Cardiac muscle cell (in vitro differentiated cells and primary cell): ENCODE data around the gene LYRM4. TPM values are rescaled to one million over a fixed set of nuclear protein-coding genes. Genes with fewer than 3 reads are reported as not detected.

Source experiments
- DNase-seq, 2 donors: peaks; one replicate each; pipeline versions ENCODE4 v3.0.0 to v3.0.0-alpha.2; 2010 to 2017; ENCODE audit warnings: low read depth in 1 of 2, low spot score in 1 of 2
- H3K27ac ChIP-seq: fragments of 200-600 bp; sonication (generic); 2 replicates; pipeline ENCODE4 v1.5.1; 2016
- H3K27me3 ChIP-seq: fragments of 200-600 bp; sonication (generic); 2 replicates; pipeline ENCODE4 v1.6.0; 2016; ENCODE audit warnings: control low read depth
- H3K36me3 ChIP-seq: fragments of 200-600 bp; sonication (generic); 2 replicates; pipeline ENCODE4 v1.5.1; 2016; ENCODE audit warnings: control low read depth
- H3K4me1 ChIP-seq: fragments of 200-600 bp; sonication (generic); 2 replicates; pipeline ENCODE4 v1.8.1; 2017; ENCODE audit warnings: low read depth, mild to moderate bottlenecking, mixed run types
- H3K4me3 ChIP-seq: fragments of 200-600 bp; sonication (generic); 2 replicates; pipeline ENCODE4 v1.5.1; 2016; ENCODE audit warnings: mild to moderate bottlenecking
- H3K9me3 ChIP-seq: fragments of 200-600 bp; sonication (generic); 2 replicates; pipeline ENCODE4 v1.5.1; 2017; ENCODE audit warnings: low read depth, mild to moderate bottlenecking, control low read depth
- polyA plus RNA-seq: library from polyadenylated mRNA; unstranded; fragments of >200 nt; fragmentation: Nextera tagmentation; extraction: Ambion mirVana; gene quantifications from 2 replicates; pipeline ENCODE4 v1.2.1, GENCODE V29; 2016
- total RNA-seq: library from RNA; depleted of rRNA; stranded (reverse); fragments of >200 nt; gene quantifications from 2 replicates; pipeline ENCODE4 v1.2.3, GENCODE V29; 2016
- TF ChIP-seq, protein P1 (sequence below): IDR thresholded peaks from 2 replicates; pipeline ENCODE4 v1.5.1; 2012; ENCODE audit warnings: low read depth, mild to moderate bottlenecking, low read length

LYRM4 gene
- total and polyA plus RNA-seq, 2 experiments from 2014 or later, result 24.2 to 38.3 TPM

DNA sequence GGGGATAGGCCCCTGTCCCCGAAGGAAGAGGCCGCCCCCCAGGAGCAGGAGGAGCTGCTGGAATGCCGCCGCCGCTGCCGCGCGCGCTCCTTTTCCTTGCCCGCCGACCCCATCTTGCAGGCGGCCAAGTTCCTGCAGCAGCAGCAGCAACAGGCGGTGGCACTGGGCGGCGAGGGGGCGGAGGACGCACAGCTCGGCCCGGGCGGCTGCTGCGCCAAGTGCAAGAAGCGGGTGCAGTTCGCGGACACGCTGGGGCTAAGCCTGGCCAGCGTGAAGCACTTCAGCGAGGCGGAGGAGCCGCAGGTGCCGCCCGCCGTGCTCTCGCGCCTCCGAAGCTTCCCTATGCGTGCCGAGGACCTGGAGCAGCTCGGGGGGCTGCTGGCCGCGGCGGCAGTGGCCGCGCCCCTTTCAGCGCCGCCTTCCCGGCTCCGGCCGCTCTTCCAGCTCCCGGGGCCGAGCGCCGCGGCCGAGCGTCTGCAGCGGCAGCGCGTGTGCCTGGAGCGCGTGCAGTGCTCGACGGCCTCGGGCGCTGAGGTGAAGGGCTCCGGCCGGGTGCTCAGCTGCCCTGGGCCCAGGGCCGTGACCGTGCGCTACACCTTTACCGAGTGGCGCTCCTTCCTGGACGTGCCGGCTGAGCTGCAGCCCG lies 175.0 kb downstream of the LYRM4 start:
- DNase-seq, result peak; percentile 56 to 70
- H3K27me3 ChIP-seq, result peaks cover 51% of the 10 kb centered on the region
- H3K36me3 ChIP-seq, result no peaks in the 10 kb centered on the region
- H3K4me1 ChIP-seq, result peaks cover 6% of the 10 kb centered on the region
- no peak overlapping the region for H3K27ac ChIP-seq
- peak overlapping the region; percentile 41 for H3K4me3 ChIP-seq
- TF ChIP-seq, protein P1, sequence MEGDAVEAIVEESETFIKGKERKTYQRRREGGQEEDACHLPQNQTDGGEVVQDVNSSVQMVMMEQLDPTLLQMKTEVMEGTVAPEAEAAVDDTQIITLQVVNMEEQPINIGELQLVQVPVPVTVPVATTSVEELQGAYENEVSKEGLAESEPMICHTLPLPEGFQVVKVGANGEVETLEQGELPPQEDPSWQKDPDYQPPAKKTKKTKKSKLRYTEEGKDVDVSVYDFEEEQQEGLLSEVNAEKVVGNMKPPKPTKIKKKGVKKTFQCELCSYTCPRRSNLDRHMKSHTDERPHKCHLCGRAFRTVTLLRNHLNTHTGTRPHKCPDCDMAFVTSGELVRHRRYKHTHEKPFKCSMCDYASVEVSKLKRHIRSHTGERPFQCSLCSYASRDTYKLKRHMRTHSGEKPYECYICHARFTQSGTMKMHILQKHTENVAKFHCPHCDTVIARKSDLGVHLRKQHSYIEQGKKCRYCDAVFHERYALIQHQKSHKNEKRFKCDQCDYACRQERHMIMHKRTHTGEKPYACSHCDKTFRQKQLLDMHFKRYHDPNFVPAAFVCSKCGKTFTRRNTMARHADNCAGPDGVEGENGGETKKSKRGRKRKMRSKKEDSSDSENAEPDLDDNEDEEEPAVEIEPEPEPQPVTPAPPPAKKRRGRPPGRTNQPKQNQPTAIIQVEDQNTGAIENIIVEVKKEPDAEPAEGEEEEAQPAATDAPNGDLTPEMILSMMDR, result no peak
- H3K9me3 ChIP-seq, result no peaks in the 10 kb centered on the region

DNA sequence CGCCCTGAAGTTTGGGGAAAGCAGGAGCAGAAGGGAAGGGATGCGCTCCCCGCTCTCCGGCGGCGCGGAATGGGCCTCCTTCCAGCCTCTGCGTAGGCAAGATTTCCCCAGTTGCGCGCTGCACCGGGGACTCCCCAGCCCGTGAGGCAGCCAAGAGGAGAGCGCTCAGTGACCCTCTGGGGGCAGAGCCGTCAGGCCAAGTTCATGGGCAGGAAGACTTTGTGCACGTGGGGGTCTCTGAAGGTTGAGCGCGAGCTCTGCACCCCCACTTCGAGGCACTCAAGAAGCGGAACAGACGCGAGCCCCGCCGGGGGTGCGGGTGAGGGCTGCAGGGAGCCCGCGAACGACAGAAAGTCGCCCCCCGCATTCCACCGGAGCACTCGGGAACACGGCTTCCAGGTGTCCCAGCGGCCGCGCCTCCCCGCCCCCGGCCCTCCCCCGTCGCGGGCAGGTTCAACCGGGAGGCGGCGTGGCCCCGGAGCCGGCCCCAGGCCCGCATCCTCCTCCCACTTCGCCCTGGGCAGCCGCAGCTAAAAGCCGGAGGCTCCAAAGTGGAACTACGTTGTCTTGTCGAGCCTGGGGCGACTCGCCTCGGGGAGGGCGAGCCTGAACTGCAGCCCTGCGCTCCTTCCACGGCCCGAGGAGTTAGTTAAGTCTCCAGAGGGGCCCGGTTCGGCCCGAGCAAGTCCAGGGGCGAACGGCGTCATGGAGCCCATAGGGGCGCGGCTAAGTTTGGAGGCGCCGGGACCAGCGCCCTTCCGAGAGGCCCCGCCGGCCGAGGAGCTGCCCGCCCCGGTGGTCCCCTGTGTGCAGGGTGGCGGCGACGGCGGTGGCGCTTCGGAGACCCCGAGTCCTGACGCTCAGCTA lies 175.7 kb downstream of the LYRM4 start, which contains the start of gene PPP1R3G:
TSS of gene PPP1R3G (plus strand) at position 561 of the 867 bp plus-strand sequence. CDS start at position 706, 145 bp downstream.
- H3K4me1 ChIP-seq, result no peaks in the 10 kb centered on the region
- TF ChIP-seq, protein P1, result no peak
- DNase-seq, result peak; percentile 52 to 75
- no peaks in the 10 kb centered on the region for H3K36me3 ChIP-seq
- H3K9me3 ChIP-seq, result no peaks in the 10 kb centered on the region
- H3K27ac ChIP-seq, result no peak within 1 kb of the TSS
- H3K27me3 ChIP-seq, result peaks cover 51% of the 10 kb centered on the region
- H3K4me3 ChIP-seq, result peak within 1 kb of the TSS; percentile 41

- peak in 1 of 2 donors; percentile 35 for DNase-seq
- Histone ChIP-seq H3K4me3 (peak overlapping the region; percentile 41), H3K36me3 (no peaks in the 10 kb centered on the region), H3K27me3 (peaks cover 51% of the 10 kb centered on the region), H3K27ac (no peak overlapping the region), H3K9me3 (no peaks in the 10 kb centered on the region), H3K4me1 (no peaks in the 10 kb centered on the region)
- TF ChIP-seq, protein P1, result no peak
These were observed 176.4 kb downstream of the LYRM4 start for GRCh38 chr6:5084360-5084780.

DNA sequence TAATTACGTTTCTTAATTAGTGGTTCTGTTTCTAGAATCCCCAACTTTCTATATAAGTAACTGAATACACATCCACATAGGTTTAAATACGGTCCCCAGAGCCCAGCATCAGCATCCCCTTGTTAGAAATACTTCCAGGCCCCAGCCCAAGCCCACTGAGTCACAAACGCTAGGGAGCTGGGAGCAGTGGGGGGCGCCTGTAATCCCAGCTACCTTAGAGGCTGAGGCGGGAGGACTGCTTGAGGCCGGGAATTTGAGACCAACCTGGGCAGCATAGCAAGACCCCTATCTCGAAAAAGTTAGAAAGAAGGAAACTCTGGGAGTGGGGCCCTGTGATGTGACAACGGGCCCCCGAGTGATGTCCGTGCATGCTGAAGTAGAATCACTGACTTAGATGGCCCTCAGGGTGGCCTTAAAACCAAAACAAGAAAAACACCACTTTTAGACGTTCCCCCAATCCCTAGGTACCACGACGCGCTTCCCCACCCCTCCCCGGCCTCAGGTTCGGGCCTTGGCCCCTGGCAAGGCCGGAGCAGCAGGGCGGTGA lies 176.9 kb downstream of the LYRM4 start:
- DNase-seq, result no peak
- Histone ChIP-seq H3K27me3 (peaks cover 51% of the 10 kb centered on the region), H3K36me3 (no peaks in the 10 kb centered on the region), H3K9me3 (no peaks in the 10 kb centered on the region), H3K4me3 (peak overlapping the region; percentile 41), H3K4me1 (no peaks in the 10 kb centered on the region), H3K27ac (no peak overlapping the region)
- TF ChIP-seq, protein P1, result no peak

- H3K9me3 ChIP-seq, result no peaks in the 10 kb centered on the region
- no peaks in the 10 kb centered on the region for H3K36me3 ChIP-seq
- H3K27me3 ChIP-seq, result peaks cover 51% of the 10 kb centered on the region
- no peak for DNase-seq
- no peaks in the 10 kb centered on the region for H3K4me1 ChIP-seq
- no peak overlapping the region for H3K27ac ChIP-seq
- TF ChIP-seq, protein P1, result no peak
- no peak overlapping the region for H3K4me3 ChIP-seq
These were observed 177.5 kb downstream of the LYRM4 start for GRCh38 chr6:5083307-5083583.
